Progenitor cell of endocrine pancreas (in vitro differentiated cells): ENCODE measurements around the gene SOX6. TPM values are rescaled to one million over a fixed set of nuclear protein-coding genes. Genes with fewer than 3 reads are reported as not detected.
A peak's percentile ranks its signal among the peaks of the same experiment; 100 is the strongest.

ENCODE experiments used
- DNase-seq: peaks from one replicate; pipeline ENCODE4 v3.0.0; 2021; ENCODE audit warnings: low spot score; ENCODE audit not compliant: unreplicated experiment
- H3K27ac Mint-ChIP-seq: 2 replicates; pipeline ENCODE4 v1.8.0; 2021; ENCODE audit warnings: mild to moderate bottlenecking, moderate library complexity, mixed read lengths
- H3K27me3 Mint-ChIP-seq: 2 replicates; pipeline ENCODE4 v1.8.0; 2021; ENCODE audit warnings: mixed read lengths
- H3K36me3 Mint-ChIP-seq: 2 replicates; pipeline ENCODE4 v1.8.0; 2022; ENCODE audit warnings: mixed read lengths; ENCODE audit not compliant: insufficient read depth
- H3K4me1 Mint-ChIP-seq: 2 replicates; pipeline ENCODE4 v1.8.0; 2021; ENCODE audit warnings: low read depth, mixed read lengths
- H3K4me3 Mint-ChIP-seq: 2 replicates; pipeline ENCODE4 v1.8.0; 2021; ENCODE audit warnings: low read depth, mild to moderate bottlenecking, moderate library complexity, mixed read lengths
- H3K9me3 Mint-ChIP-seq: 2 replicates; pipeline ENCODE4 v1.8.0; 2021; ENCODE audit warnings: low read depth, mixed read lengths
- CTCF ChIP-seq: fragments of 200-600 bp; sonication (generic); IDR thresholded peaks from one replicate; pipeline ENCODE4 v1.5.0; 2021; ENCODE audit warnings: antibody characterized with exemption, mild to moderate bottlenecking; ENCODE audit not compliant: unreplicated experiment
- total RNA-seq: library from RNA; stranded (reverse); gene quantifications from 2 replicates; pipeline ENCODE4 v1.2.1, GENCODE V29; 2021

Gene SOX6
- total RNA-seq, 1 donor from 2014 or later, result 34.9 TPM

- H3K27ac Mint-ChIP-seq, result peak overlapping the region; percentile 90
- no peak overlapping the region for H3K4me3 Mint-ChIP-seq
- H3K4me1 Mint-ChIP-seq, result peaks cover 45% of the 10 kb centered on the region
- H3K9me3 Mint-ChIP-seq, result peaks cover 3% of the 10 kb centered on the region
- no peaks in the 10 kb centered on the region for H3K36me3 Mint-ChIP-seq
- H3K27me3 Mint-ChIP-seq, result peaks cover 2% of the 10 kb centered on the region
- no peak for TF ChIP-seq CTCF
- no peak for DNase-seq
Measured at GRCh38 chr11:16357775-16358174, 1.4 kb upstream of the SOX6 start.

- TF ChIP-seq CTCF, result no peak
- no peak for DNase-seq
- H3K9me3 Mint-ChIP-seq, result peaks cover 3% of the 10 kb centered on the region
- H3K4me3 Mint-ChIP-seq, result no peak overlapping the region
- H3K27me3 Mint-ChIP-seq, result no peaks in the 10 kb centered on the region
- H3K4me1 Mint-ChIP-seq, result peaks cover 46% of the 10 kb centered on the region
- H3K27ac Mint-ChIP-seq, result peak overlapping the region; percentile 90
- no peaks in the 10 kb centered on the region for H3K36me3 Mint-ChIP-seq
Measured at GRCh38 chr11:16356761-16357393, 531 bp upstream of the SOX6 start.

DNA sequence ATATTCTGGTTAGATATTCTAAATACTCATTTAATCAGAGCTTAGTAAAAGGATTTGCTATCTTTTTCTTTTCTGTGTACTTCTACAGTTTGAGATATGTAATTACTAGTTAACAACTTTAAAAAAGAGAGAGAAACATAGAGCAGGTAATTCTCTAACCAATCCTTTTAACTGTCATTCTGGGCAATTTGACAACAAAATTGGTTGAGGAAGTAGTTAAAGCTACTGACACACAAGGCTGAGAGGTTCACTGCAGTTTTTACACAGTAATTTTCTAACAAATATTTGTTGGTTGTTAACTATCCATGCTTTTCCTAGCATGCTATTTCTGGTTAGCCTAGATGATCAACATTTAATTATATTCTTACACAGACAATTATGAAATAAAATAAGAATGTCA lies 3.6 kb downstream of the SOX6 start:
- peaks cover 38% of the 10 kb centered on the region for H3K4me1 Mint-ChIP-seq
- no peak overlapping the region for H3K4me3 Mint-ChIP-seq
- H3K9me3 Mint-ChIP-seq, result no peaks in the 10 kb centered on the region
- H3K27ac Mint-ChIP-seq, result no peak overlapping the region
- no peak for TF ChIP-seq CTCF
- no peaks in the 10 kb centered on the region for H3K36me3 Mint-ChIP-seq
- no peak for DNase-seq
- peaks cover 6% of the 10 kb centered on the region for H3K27me3 Mint-ChIP-seq

- Mint-ChIP-seq H3K4me3 (no peak overlapping the region), H3K27me3 (peaks cover 6% of the 10 kb centered on the region), H3K36me3 (no peaks in the 10 kb centered on the region), H3K27ac (no peak overlapping the region), H3K9me3 (no peaks in the 10 kb centered on the region), H3K4me1 (peaks cover 18% of the 10 kb centered on the region)
- no peak for DNase-seq
- no peak for TF ChIP-seq CTCF
Measured at GRCh38 chr11:16350125-16350524, 6.2 kb downstream of the SOX6 start.

DNA sequence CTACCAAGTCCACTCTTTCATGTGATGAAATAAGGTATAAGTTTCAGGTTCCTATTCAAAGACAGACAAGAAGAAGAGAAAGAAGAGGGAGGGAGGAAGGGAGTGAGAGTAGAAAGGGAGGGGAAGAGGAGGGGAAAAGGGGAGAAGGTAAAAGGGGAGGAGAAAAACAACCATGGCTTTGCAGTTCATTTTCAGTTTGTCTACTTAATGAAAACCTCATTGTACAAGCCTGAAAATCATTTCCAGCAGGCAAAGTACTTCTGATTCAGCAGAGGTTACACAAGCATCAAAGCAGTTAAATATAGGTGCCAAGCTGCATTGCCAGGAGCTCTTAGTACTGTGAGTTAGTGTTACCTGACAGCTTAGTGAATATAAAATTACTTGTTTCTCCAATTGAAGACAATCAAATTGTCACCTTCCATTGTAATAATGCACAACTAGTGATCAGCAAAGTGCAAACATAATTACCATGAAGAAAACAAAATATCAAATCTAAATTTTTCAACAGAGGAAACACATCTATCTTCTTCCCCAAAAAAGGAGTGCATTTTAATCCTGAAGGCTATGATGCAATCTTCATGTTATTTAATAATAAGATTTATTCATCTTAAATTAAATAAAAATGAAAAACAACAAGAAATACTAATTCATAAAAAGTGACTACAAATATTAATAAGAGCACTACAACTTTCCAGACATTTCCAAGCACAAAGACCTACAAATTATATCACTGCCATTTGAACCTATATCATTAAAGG lies 8.2 kb downstream of the SOX6 start:
- H3K27ac Mint-ChIP-seq, result no peak overlapping the region
- no peak for DNase-seq
- H3K4me3 Mint-ChIP-seq, result no peak overlapping the region
- peaks cover 6% of the 10 kb centered on the region for H3K27me3 Mint-ChIP-seq
- H3K9me3 Mint-ChIP-seq, result no peaks in the 10 kb centered on the region
- H3K36me3 Mint-ChIP-seq, result no peaks in the 10 kb centered on the region
- peaks cover 3% of the 10 kb centered on the region for H3K4me1 Mint-ChIP-seq
- no peak for TF ChIP-seq CTCF
